Measurements from ENCODE around the gene BAD.

BAD gene

DNA sequence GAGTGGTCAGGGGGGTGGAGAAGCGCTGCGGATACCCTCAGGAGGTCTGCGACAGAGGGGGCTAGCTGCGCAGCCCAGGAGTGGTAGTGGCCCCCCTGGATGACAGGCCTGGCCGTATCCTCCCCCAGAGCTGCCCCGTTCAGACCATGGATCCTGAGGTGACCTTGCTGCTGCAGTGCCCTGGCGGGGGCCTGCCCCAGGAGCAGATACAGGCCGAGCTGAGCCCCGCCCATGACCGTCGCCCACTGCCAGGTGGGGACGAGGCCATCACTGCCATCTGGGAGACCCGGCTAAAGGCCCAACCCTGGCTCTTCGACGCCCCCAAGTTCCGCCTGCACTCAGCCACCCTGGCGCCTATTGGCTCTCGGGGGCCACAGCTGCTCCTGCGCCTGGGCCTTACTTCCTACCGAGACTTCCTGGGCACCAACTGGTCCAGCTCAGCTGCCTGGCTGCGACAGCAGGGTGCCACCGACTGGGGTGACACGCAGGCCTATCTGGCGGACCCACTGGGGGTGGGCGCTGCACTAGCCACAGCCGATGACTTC, 57.9 kb downstream of the BAD start:
- peak; percentile 75 for DNase-seq

DNA sequence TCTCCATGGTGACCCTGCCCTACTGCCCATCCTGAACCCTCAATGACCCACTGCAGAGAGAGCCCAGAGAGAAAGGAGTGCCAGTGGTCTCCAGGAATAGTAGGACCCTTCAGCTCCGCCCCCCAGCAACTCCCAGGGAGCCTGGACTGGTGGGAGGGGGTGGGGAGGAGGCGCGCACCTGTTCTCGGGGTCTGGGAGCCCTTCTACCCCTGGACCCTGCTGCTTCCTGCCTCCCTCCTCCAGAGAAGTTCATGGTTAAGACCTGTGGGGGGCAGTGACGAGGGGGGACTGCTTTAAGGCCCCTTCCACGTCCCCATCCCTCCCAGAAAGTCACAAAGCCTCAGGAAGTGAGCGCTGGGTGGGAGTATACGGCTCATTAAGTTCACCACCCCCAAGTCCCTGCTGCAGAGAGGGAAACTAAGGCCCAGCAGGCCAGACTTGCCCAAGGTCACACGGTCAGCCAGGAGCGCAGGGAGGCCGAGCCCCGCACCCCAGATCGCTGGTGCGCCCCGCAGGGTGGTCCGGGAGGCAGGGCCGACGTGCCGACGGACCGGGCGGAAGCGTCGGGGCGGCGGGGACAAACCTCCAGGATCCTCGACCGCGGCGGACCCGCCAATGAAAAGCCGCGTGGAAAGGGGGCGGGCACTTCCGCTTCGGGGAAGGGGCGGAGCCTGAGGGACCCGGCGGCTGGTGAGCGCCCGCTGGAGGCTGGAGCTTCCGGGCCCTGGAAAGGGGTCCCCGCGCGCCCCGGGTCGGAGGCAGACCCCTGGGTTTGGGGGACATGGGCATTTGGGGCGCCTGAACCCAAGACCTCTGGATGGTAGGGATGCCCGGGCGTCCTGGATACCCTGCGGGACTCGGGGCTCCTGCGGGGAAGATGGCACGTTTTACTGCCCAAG, 58.6 kb downstream of the BAD start, which contains the start of the genes NUDT22 and TRPT1:
TSS of gene NUDT22 (plus strand) at position 667 of the 899 bp plus-strand sequence. CDS start 379 bp downstream, outside the sequence.
TSS of gene TRPT1 (minus strand) at position 579 of the 899 bp plus-strand sequence. CDS start at position 253, 326 bp downstream.
- DNase-seq = peak; percentile 87

DNA sequence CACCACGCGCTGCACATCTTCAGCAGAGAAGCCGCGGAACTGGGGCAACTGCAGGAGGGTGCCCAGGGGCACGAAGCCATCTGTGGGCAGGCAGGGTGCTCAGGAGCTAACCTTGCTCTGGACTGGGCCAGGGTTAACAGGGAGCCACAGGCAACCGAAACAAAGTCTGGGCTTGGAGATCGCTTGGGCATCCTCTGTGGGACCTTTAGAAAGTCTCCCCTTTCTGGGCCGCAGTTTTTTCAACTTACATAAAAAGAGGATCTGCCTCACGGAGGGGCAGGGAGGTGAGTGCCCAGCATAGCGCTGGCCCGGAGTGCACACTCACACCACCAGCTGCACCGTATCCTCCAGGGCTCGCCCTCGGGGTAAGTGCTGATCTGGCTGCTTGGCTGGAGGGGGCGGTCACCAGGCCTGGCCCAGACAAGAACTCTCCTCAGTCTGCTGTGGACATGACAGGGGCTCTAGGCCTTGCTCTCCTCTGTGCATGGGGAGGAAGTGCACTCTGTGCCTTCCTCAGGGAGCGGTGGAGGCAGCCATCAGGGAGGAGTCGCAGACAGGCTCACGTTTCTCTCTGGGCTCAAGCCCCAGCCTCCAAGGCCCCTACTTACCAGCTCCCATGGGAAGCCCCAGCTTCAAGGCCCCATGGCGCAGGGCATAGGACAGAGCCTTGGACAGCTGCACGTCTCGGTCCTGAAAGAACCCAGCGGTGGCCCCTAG, 59.4 kb downstream of the BAD start:
- no peak for DNase-seq

DNA sequence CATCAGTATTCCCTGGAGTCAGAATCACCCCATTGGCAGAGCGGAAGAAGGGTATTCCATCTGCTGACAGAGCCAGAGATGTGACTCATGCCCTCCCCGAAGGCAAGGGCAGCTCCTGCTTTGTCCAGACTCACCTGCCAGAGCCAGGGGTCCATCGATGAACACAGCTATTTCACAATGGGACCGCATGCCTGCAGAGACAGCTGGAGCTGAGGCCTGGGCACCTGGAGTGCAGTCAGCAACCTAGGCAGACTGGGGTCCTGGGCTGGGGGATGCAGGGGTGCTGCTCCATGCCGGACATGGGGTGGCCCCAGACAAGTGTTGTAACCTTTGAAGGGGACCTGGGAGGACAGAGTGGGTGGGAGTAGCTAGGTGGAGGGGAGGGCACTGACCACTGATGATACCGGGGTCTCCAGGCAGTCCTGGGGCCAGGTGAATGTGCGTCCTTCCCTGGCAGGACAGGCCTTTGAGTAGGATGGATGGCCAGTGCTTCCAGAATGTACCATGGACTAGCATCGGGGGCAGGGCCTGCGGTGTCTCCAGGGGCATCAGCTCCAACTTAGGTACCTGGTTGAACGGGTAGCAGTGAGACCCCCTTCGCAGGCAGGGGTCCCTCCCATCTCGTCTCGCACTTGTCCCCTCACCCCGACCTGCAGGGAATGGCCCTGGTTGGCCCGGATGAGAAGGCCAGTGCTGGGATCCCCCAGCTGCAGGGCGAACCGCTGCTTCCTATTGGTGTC, 60.1 kb downstream of the BAD start:
- no peak for DNase-seq

DNA sequence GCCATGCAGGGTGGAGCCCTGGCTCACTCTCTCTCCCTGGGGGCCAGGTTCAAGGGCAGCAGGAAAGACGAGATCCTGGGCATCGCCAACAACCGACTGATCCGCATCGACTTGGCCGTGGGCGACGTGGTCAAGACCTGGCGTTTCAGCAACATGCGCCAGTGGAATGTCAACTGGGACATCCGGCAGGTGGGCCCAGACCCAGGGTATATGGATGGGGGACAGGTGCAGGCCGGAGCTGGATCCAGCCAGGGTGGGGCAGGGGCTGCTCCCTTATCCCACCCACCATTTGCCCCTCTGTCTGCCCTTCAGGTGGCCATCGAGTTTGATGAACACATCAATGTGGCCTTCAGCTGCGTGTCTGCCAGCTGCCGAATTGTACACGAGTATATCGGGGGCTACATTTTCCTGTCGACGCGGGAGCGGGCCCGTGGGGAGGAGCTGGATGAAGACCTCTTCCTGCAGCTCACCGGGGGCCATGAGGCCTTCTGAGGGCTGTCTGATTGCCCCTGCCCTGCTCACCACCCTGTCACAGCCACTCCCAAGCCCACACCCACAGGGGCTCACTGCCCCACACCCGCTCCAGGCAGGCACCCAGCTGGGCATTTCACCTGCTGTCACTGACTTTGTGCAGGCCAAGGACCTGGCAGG, 61.3 kb downstream of the BAD start:
- DNase-seq = no peak

DNA sequence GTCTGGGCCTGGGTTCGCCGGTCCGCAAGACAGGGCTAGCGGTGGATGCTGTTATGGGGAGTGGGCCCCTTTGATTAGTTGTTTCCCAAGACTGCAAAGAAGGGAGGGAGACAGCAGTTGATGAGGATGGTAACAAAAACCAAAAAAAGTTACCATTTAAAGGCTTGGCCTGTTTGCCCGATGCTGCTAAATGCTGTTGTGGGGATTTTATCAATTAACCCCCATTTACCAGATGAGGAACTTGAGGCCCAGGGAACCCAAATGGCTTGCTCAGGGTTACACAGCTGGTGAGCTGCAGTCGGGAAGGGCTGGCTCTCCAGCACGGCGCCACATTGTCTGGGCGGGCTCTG, 61.8 kb downstream of the BAD start:
- DNase-seq = no peak

DNA sequence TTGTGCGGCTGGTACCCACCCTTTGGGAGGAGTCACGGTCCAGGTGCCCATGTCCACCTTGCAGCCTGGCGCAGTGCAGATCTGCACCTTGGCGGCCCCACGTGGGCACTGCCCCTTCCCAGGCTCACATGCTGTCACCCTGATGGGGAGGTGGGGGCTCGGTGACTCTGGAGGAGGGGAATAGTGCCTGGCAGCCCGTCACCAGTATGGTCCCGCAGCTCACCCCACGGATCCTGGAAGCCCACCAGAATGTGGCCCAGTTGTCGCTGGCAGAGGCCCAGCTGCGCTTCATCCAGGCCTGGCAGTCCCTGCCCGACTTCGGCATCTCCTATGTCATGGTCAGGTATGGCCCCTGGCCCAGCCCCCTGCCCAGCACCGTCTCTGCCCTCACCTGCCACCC, 63.7 kb downstream of the BAD start:
- DNase-seq = no peak

DNA sequence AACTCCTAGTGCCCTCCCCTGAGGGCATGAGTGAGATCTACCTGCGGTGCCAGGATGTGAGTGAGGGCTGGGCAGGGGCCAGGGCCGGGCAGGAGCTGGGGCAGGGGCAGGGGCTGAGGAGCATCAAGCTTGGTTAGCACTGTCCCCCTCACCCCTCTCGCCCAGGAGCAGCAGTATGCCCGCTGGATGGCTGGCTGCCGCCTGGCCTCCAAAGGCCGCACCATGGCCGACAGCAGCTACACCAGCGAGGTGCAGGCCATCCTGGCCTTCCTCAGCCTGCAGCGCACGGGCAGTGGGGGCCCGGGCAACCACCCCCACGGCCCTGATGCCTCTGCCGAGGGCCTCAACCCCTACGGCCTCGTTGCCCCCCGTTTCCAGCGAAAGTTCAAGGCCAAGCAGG, 64.2 kb downstream of the BAD start:
- no peak for DNase-seq
